Natural killer cell (primary cell): Measurements from ENCODE around the gene STK24. TPM values are rescaled to one million over a fixed set of nuclear protein-coding genes. Genes with fewer than 3 reads are reported as not detected.
A peak's percentile ranks its signal among the peaks of the same experiment; 100 is the strongest.

ENCODE experiments used
- ATAC-seq, 3 donors: fragments of 150-1000 bp in 2 of 3; fragments of 200-7000 bp in 1 of 3; cut with Tn5 transposase; 1 replicate in 1 of 3; 2 replicates in 2 of 3; pipeline ENCODE4 v1.10.0; 2021; ENCODE audit warnings: mild to moderate bottlenecking in 2 of 3, moderate library complexity in 2 of 3
- DNase-seq, 2 donors: peaks; one replicate each; pipeline versions ENCODE4 v3.0.0 to v3.0.0-alpha.2; 2013 to 2021; ENCODE audit warnings: mixed read lengths in 1 of 2
- H3K27ac ChIP-seq: one replicate; pipeline ENCODE4 v1.5.1; 2013; ENCODE audit warnings: mild to moderate bottlenecking, low read length
- H3K27me3 ChIP-seq: one replicate; pipeline ENCODE4 v1.6.1; 2013; ENCODE audit warnings: low read length; ENCODE audit not compliant: control insufficient read depth, insufficient read depth
- H3K36me3 ChIP-seq: one replicate; pipeline ENCODE4 v1.6.1; 2013; ENCODE audit warnings: low read length; ENCODE audit not compliant: control insufficient read depth, insufficient read depth
- H3K4me1 ChIP-seq: one replicate; pipeline ENCODE4 v1.6.1; 2013; ENCODE audit warnings: low read length; ENCODE audit not compliant: control insufficient read depth, insufficient read depth
- H3K4me3 ChIP-seq: one replicate; pipeline ENCODE4 v1.5.1; 2013; ENCODE audit warnings: low read length
- H3K9me3 ChIP-seq: one replicate; pipeline ENCODE4 v1.6.1; 2013; ENCODE audit warnings: low read length; ENCODE audit not compliant: control insufficient read depth, insufficient read depth
- H3K27ac Mint-ChIP-seq, 2 donors: one replicate each; pipeline ENCODE4 v1.8.0; 2022; ENCODE audit warnings: mild to moderate bottlenecking in 2 of 2, mixed read lengths in 2 of 2, moderate library complexity in 1 of 2
- H3K27me3 Mint-ChIP-seq, 2 donors: one replicate each; pipeline ENCODE4 v1.8.0; 2022; ENCODE audit warnings: low read depth in 2 of 2, mixed read lengths in 2 of 2
- H3K36me3 Mint-ChIP-seq: one replicate; pipeline ENCODE4 v1.8.0; 2022; ENCODE audit warnings: mixed read lengths
- H3K4me1 Mint-ChIP-seq, 2 donors: one replicate each; pipeline ENCODE4 v1.8.0; 2022; ENCODE audit warnings: mixed read lengths in 2 of 2
- H3K4me3 Mint-ChIP-seq: one replicate; pipeline ENCODE4 v1.8.0; 2022; ENCODE audit warnings: mild to moderate bottlenecking, moderate library complexity, mixed read lengths
- H3K9me3 Mint-ChIP-seq, 2 donors: one replicate each; pipeline ENCODE4 v1.8.0; 2022; ENCODE audit warnings: mixed read lengths in 2 of 2
- CTCF ChIP-seq: fragments of 200-600 bp; IDR thresholded peaks from one replicate; pipeline ENCODE4 v1.8.0; 2022; ENCODE audit warnings: antibody characterized with exemption
- WGBS: methylation state at CpG from one replicate; pipeline ENCODE4 v1.1.7; 2013; ENCODE audit warnings: missing lambda C conversion rate; ENCODE audit not compliant: insufficient coverage; 5-methylcytosine and 5-hydroxymethylcytosine counted together
- intact Hi-C: fragments of 100-400 bp; cut with micrococcal nuclease; formaldehyde crosslinking; loops from one replicate; pipeline ENCODE4 v1.14.2; 2022
- total RNA-seq, 4 donors: library from RNA; stranded (reverse); fragments of 120-200 nt in 1 of 4; gene quantifications; one replicate each; pipeline versions ENCODE4 v1.2.3 to v1.2.4, GENCODE V29; 2013 to 2022

STK24 gene
- total RNA-seq, 3 donors from 2014 or later (not counting 1 experiment from before 2014, with no cell fraction given), result 64.5 to 78.4 (median 70.4) TPM

- no peaks in the 10 kb centered on the region for H3K9me3 ChIP-seq
- Mint-ChIP-seq H3K9me3 (no peaks in the 10 kb centered on the region), H3K27ac (peak overlapping the region in 1 of 2 donors; percentile 35), H3K27me3 (peaks cover 8 to 19% of the 10 kb centered on the region in 2 donors), H3K36me3 (no peaks in the 10 kb centered on the region), H3K4me3 (no peak overlapping the region), H3K4me1 (peaks cover 32 to 67% of the 10 kb centered on the region in 2 donors)
- ATAC-seq, result no peak
- peaks cover 3% of the 10 kb centered on the region for H3K36me3 ChIP-seq
- H3K4me1 ChIP-seq, result peaks cover 18% of the 10 kb centered on the region
- DNase-seq, result no peak
- TF ChIP-seq CTCF, result no peak
- WGBS, result 77% methylated on average over 7 of the region's 7 CpGs
- no peak overlapping the region for H3K4me3 ChIP-seq
- intact Hi-C loops, result no loop called here
- peak overlapping the region; percentile 77 for H3K27ac ChIP-seq
- H3K27me3 ChIP-seq, result peaks cover 5% of the 10 kb centered on the region
Observed at GRCh38 chr13:98510156-98510509, 66.8 kb downstream of the STK24 start.

- Mint-ChIP-seq H3K27me3 (peaks cover 8 to 20% of the 10 kb centered on the region in 2 donors), H3K9me3 (no peaks in the 10 kb centered on the region), H3K27ac (peak overlapping the region; percentile 35 to 45), H3K4me3 (no peak overlapping the region), H3K36me3 (no peaks in the 10 kb centered on the region), H3K4me1 (peaks cover 39 to 70% of the 10 kb centered on the region in 2 donors)
- TF ChIP-seq CTCF, result no peak
- Histone ChIP-seq H3K4me1 (peaks cover 24% of the 10 kb centered on the region), H3K27ac (peak overlapping the region; percentile 77), H3K9me3 (no peaks in the 10 kb centered on the region), H3K4me3 (no peak overlapping the region), H3K36me3 (peaks cover 3% of the 10 kb centered on the region), H3K27me3 (peaks cover 5% of the 10 kb centered on the region)
- 50% methylated on average over 8 of the region's 10 CpGs for WGBS
- peak in 1 of 2 donors; percentile 54 for DNase-seq
- intact Hi-C loops, result no loop called here
- peak; percentile 58 to 78 (median 74) for ATAC-seq
Observed at GRCh38 chr13:98509271-98510155, 67.4 kb downstream of the STK24 start.

GRCh38 chr13:98508685-98509084 lies 68.2 kb downstream of the STK24 start:
- H3K27me3 Mint-ChIP-seq, result peaks cover 14 to 27% of the 10 kb centered on the region in 2 donors
- WGBS, result 93% methylated on average over 2 of the region's 2 CpGs
- peak overlapping the region; percentile 35 to 45 for H3K27ac Mint-ChIP-seq
- DNase-seq (no peak), ATAC-seq (no peak)
- no peaks in the 10 kb centered on the region for H3K9me3 Mint-ChIP-seq
- no peak for TF ChIP-seq CTCF
- Histone ChIP-seq H3K9me3 (no peaks in the 10 kb centered on the region), H3K4me3 (no peak overlapping the region), H3K27ac (peak overlapping the region; percentile 77), H3K27me3 (peaks cover 5% of the 10 kb centered on the region), H3K36me3 (peaks cover 3% of the 10 kb centered on the region), H3K4me1 (peaks cover 32% of the 10 kb centered on the region)
- H3K4me3 Mint-ChIP-seq, result no peak overlapping the region
- intact Hi-C loops, result no loop called here
- H3K4me1 Mint-ChIP-seq, result peaks cover 47 to 70% of the 10 kb centered on the region in 2 donors
- no peaks in the 10 kb centered on the region for H3K36me3 Mint-ChIP-seq
